Jurkat, Clone E6-1 (cell line): ENCODE measurements around the gene VARS2.
"Not testable (repeated sequence)": the region's sequence is repeated elsewhere in the genome, so short reads cannot be mapped to it uniquely, and the experiment has no call there.

Experiments used
- DNase-seq: peaks from one replicate; pipeline ENCODE4 v3.0.0-alpha.2; 2011; ENCODE audit warnings: low read depth, low spot score
- H3K4me3 ChIP-seq: 2 replicates; pipeline ENCODE4 v1.5.1; 2011; ENCODE audit warnings: mild to moderate bottlenecking, low read length, control low read depth, moderate library complexity

VARS2 gene

DNA sequence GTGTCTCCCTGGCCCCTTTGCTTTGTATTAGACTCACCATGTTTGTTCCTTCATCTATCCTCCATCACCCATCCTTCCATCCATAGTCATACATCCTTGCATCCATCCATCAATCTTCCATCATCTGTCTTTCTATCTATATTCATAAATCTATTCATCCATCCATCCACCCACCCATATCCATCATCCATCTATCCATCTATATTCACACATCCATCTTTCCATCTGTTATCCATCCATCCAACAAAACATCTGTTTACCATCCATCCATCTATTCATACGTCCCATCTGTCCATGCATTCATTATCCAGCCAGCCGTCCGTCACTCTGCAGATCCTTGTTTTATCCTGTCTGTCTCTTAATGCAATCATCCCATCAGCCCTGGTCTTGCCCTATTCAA, 19.1 kb upstream of the VARS2 start:
- no peak overlapping the region for H3K4me3 ChIP-seq
- DNase-seq, result no peak

DNA sequence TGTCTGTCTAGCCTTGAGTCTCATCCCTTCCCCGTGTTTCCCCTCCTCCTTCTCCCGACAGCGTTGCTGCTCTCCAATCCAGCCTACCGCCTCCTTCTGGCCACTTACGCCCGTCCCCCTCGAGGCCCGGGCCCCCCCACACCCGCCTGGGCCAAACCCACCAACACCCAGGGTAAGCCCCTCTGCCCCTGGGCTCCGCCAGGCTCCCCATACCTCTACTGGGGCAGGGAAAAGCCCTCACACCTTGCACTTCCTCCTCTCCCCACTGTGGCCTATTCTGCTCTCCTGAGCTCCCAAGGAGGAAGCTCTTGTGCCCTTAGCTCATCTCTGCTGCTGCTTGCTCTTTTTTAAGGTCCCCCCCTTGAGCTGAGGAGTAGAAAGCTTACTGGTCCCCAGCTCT, 18.7 kb upstream of the VARS2 start:
- no peak for DNase-seq
- H3K4me3 ChIP-seq, result no peak overlapping the region

DNA sequence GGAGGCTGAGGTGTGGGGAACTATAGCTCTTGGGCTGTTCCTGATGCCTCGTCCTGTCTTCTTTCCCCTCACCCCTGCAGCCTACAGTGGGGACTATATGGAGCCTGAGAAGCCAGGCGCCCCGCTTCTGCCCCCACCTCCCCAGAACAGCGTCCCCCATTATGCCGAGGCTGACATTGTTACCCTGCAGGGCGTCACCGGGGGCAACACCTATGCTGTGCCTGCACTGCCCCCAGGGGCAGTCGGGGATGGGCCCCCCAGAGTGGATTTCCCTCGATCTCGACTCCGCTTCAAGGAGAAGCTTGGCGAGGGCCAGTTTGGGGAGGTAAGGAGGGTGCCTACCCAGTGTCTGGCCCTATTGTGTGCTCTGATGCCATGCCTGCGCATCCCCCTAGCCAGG, 17.5 kb upstream of the VARS2 start:
- no peak for DNase-seq
- H3K4me3 ChIP-seq, result no peak overlapping the region

DNA sequence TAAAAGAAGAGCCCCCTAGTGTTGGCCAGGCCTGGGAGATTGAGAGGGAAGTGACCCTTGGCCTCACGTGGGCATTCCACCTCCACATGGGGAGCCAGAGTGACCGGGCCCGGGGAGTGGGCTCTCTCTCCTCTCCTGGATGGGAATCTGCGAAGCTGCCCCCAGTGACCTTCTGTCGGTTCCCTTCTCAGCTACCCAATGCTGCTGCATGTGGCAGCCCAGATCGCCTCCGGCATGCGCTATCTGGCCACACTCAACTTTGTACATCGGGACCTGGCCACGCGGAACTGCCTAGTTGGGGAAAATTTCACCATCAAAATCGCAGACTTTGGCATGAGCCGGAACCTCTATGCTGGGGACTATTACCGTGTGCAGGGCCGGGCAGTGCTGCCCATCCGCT, 16.2 kb upstream of the VARS2 start:
- H3K4me3 ChIP-seq, result no peak overlapping the region
- no peak for DNase-seq

DNA sequence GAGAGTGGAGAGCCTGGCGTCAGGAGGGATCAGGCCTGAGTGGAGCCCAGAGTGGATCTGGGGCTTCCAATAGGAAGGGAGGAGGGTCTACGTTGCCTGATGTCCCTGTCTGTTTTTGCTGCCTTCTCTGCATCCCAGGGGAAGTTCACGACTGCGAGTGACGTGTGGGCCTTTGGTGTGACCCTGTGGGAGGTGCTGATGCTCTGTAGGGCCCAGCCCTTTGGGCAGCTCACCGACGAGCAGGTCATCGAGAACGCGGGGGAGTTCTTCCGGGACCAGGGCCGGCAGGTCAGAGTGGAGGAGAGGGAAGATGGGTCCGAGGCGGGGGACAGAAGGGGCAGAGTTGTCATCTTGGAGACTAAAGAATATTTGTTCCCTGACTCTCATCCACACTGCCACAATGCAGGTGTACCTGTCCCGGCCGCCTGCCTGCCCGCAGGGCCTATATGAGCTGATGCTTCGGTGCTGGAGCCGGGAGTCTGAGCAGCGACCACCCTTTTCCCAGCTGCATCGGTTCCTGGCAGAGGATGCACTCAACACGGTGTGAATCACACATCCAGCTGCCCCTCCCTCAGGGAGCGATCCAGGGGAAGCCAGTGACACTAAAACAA, 15.2 kb upstream of the VARS2 start:
- DNase-seq, result no peak
- no peak overlapping the region for H3K4me3 ChIP-seq

DNA sequence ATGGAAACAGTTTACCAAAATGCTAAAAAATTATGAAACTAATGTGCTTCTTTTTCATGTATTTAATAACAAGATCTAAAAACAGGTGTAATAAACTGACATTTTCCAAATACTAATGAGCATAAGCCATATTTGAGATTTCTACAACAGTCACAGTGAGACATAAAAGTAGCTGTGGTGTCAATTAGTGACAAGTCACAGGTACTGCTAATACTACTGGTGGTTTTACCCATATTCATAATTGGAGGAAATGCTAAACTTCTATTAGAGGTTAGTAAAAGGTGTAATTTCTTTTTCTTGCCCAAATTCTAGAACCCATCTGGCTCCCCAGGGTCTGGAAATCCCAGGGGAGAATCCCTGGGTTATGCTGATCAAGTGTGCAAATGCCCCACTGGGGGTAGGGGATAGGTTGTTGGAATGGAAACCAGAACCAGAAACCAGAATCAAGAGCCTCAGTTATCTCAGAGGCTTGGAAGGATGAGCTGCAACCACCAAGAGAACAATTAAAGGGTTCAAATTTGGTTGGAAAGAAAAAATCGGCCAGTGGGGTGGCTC, 13.1 kb upstream of the VARS2 start:
- H3K4me3 ChIP-seq, result no peak overlapping the region
- DNase-seq, result no peak

DNA sequence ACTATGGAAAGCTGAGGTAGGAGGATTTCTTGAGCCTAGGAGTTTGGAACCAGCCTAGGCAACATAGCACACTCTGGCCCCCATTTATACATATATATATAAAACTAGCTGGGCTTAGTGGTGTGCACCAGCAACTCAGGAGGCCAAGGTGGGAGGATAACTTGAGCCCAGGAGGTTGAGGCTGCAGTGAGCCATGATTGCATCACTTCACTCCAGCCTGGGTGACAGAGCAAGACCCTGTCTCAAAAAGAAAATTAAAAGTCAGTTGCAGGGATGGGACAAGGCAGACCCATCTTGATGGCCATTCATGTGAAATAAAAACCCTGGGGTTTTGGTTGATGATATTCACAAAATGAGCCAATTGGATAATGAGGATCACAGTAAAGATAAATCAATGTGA, 12.6 kb upstream of the VARS2 start:
- H3K4me3 ChIP-seq, result no peak overlapping the region
- no peak for DNase-seq

DNA sequence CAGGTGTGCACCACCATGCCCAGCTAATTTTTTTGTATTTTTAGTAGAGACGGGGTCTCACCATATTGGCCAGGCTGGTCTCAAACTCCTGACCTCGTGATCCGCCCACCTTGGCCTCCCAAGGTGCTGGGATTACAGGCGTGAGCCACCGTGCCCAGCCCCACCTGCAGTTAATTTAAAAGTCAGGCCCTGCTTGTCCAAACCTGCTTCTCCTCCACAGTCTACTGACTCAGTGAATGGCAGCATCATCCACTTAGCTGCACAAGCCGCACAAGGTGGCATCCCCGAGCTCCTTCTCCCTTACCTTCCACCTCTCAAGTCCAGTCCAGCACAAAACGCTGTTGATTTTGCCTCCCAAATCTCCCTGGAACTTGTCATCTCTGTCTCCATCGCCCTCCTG, 11.8 kb upstream of the VARS2 start:
- H3K4me3 ChIP-seq, DNase-seq: not testable (repeated sequence)

DNA sequence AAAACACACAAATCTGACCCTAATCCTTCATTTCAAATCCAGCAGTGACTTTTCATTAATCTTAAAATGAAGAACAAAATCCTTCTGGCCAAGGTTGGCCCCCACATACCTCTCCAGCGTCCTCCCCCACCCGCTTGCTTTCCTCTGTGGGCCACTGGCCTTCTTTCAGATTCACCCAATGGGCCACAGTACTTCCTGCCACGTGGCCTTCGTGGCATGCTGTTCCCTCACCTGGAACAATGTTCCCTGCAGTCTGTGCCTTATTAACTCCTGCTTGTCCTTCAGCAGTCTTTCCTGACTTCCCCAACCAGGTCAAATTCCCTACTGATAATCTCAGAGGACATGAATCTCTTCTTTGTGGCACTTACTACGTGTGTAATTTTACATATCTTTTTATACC, 11.3 kb upstream of the VARS2 start:
- no peak overlapping the region for H3K4me3 ChIP-seq
- no peak for DNase-seq

DNA sequence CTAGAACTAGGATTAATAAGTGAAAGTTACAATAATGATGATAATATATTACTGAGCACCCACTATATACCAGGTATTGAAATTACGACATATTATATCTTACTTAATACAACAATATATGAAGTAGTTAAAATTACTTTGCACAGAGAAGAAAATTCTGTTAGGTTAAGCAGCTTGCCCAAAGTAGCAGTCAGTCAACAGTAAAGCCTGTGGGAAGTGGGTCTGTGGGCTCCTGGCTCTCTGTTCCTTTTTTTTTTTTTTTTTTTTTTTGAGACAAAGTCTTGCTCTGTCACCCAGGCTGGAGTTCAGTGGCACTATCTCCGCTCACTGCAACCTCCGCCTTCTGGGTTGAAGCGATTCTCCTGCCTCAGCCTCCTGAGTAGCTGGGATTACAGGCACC, 10.8 kb upstream of the VARS2 start:
- no peak overlapping the region for H3K4me3 ChIP-seq
- no peak for DNase-seq

DNA sequence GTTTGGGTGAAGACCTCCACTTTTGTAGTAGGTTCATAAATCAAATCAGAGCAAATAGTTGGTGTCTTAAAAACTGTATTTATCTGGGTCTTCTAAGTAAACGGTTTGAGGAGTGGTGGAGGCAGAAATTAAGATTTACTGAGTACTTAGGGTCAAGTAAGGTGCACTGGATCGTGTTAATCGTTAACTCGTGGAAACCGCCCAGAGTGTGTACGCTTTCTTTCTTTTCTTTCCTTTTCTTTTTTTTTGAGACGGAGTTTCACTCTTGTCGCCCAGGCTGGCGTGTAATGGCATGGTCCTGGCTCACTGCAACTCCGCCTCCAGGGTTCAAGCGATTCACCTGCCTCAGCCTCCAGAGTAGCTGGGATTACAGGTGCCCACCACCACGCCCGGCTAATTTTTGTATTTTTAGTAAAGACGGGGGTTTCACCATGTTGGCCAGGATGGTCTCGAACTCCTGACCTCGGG, 6.7 kb upstream of the VARS2 start:
- DNase-seq, result not testable (repeated sequence)
- H3K4me3 ChIP-seq, result peak overlapping the region; percentile 94

DNA sequence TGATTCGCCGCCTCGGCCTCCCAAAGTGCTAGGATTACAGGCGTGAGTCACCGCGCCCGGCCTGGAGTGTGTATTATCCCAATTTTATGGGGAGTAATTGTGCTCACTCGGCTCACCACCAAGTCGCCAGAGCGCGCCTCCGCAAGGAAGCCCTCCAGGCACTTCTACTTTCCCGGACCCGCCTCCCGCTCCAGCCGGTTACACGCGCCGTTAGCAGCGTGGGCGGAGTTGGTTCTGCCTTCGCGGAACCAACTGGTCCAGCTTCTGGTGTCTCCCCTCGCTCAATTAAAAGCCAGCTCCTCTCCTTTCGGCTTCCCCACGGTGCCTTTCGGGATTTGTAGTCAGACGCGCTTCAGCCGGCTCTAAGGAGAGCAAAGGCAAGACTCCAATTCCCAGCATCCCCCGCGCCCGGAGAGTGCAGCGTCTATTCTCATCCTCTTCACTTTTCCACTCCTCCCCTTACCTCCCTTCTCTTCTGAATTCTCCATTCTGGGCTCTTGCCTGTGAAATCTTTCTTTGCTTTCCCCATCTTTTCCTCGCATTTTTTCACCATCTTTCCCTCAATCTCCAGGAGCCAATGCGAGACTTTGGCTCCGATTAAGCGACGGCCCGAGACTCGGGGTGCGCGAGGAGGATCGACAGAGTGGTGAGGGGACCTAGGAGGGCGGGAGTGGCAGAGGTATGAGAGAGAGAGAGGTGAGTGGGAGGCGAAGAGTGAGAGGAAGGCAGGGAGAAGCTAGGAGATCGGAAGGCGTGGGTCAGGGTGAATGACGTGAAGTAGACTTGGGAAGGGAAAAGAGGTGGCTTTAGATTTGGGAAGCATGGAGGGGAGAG, 6.1 kb upstream of the VARS2 start, which contains the start of gene GTF2H4:
TSS of gene GTF2H4 (plus strand) at position 450 of the 834 bp plus-strand sequence.
- H3K4me3 ChIP-seq, result peak within 1 kb of the TSS; percentile 94
- peak; percentile 98 for DNase-seq

DNA sequence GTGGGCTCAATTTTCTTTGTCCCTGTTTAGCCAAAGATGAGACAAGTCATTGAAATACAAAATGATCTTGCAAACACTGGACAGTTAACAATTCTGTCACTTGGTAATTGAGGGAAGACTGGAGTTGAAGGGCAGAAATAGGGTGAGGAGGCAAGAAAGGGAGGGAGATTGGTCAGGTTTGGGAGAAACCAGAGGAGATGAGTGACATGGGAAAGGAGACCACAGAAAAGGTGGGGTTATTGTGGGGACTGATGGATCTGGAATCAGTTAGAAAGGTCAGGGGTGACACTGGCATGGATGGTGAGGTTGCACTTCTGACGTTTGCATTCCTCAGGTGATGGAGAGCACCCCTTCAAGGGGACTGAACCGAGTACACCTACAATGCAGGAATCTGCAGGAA, 5.3 kb upstream of the VARS2 start:
- DNase-seq, result no peak
- H3K4me3 ChIP-seq, result peak overlapping the region; percentile 94

DNA sequence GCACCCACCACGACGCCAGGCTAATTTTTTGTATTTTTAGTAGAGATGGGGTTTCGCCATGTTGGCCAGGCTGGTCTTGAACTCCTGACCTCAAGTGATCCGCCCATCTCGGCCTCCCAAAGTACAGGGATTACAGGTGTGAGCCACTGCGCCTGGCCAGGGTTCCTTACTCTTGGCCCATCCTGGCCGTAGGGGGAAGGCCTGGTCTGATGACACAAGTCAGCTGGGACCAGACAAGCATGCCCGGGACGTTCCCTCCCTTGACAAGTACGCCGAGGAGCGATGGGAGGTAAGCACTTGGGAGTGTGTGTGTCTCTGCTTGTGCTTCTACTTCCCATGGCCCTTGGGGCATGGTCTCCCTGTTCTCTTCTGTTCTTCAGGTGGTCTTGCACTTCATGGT, 3.6 kb upstream of the VARS2 start:
- H3K4me3 ChIP-seq, DNase-seq: not testable (repeated sequence)

DNA sequence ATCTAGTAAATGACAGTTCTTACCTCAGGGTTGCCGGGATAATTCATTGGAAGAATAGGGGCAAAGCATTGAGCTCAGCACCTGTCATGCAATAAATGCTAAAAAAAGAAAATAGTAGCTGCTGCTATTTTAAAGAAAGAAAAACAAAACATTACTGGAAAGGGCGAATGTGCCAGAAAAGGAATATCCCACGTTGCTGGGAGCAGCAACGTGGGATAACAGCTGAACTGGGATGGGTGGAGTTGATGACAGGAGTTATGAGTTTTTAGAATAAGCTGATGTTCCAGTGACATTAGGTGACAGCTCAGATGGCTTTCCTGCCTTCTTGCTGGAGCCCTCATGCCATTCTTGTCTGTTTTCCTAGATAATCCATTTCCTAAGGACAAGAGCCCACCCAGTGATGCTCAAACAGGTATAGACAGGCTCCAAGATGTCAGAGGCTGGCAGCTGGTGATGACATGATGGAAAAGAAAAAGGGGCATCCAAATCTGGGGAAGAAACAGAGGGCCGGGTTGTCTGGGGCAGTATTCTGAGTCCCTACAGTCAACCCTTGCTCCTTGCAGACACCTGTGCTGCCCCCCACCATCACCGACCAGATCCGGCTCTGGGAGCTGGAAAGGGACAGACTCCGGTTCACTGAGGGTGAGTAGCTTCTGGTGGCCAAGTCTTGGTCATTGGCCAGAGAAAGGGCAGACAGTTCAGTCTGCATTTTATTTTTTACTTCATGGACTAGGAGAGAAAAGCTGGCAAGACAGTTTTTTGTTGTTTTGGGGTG, 1.1 kb upstream of the VARS2 start:
- no peak overlapping the region for H3K4me3 ChIP-seq
- no peak for DNase-seq

DNA sequence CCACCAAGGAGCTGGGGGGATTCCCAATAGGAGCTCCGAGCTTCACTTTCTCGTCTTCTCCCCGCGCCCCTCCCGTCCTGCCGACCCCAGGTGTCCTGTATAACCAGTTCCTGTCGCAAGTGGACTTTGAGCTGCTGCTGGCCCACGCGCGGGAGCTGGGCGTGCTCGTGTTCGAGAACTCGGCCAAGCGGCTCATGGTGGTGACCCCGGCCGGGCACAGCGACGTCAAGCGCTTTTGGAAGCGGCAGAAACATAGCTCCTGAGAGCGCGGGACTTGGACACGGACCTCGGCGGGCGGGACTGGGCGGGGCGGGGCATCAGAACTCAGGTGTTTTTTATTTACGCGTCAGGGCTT, 340 bp upstream of the VARS2 start:
- peak overlapping the region; percentile 71 for H3K4me3 ChIP-seq
- no peak for DNase-seq

DNA sequence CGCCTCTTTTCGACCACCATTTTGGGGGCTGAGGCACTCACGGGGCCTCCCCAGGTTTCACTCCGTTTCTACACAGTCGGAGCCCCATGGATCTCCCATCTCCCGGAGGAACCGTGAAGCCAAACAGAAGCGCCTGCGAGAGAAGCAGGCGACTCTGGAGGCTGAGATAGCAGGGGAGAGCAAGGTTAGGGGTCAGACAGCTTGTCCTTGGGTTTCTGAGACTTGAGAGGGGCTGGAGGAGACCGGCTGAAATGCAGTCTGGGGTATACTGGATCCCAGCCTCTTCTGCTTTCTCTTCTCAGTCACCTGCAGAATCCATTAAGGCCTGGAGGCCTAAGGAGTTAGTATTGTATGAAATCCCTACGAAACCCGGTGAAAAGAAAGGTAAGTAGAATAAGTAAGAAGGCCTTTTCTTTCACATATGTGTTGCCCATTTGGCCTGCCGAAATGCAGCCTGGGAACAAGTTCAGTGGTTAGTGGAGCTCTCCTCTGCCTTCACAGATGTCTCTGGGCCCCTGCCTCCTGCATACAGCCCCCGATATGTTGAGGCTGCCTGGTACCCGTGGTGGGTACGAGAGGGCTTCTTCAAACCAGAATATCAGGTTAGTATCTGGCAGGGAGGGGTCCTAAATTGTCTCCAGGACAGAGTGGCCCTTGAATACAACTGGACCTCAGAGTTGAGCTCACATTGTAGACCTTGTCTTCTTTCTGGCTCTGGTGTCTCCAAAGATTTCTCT, 984 bp downstream of the VARS2 start:
- peak overlapping the region; percentile 71 for H3K4me3 ChIP-seq
- DNase-seq, result no peak

DNA sequence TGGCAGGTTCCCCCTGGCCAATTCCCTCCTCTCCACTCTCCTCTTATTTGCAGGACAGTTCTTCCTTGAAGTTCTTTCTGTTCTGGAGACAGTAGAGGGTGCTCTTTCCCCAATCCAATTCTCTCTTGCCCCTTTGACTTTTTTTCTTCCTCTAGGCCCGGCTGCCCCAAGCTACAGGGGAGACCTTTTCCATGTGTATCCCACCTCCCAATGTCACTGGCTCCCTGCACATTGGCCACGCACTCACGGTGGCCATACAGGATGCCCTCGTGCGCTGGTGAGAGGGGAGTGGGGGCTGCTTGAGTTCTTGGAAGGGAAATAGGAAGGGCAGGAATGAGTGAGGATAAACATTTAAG, 1.5 kb downstream of the VARS2 start:
- no peak overlapping the region for H3K4me3 ChIP-seq
- DNase-seq, result peak; percentile 41

DNA sequence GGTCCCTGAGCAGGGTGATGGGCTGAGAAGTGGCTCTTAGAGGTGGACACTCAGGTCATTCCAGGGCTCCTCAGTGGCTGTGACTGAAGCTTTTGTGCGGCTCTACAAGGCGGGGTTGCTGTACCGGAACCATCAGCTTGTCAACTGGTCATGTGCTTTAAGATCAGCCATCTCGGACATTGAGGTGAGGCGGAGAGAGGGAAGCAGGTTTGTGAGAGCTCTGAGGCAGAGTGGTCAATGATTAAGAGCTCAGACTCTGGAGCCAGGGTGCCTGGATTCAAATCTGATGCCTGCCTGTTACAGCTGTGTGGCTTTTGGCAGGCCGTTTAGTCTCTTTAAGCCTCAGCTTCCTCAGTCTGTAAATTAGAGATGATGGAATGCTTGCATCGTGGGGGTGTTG, 3.0 kb downstream of the VARS2 start:
- DNase-seq, result no peak
- no peak overlapping the region for H3K4me3 ChIP-seq
